ENCODE data around the gene ADARB2.
"Not testable (repeated sequence)": the region's sequence is repeated elsewhere in the genome, so short reads cannot be mapped to it uniquely, and the experiment has no call there.

Gene ADARB2

DNA sequence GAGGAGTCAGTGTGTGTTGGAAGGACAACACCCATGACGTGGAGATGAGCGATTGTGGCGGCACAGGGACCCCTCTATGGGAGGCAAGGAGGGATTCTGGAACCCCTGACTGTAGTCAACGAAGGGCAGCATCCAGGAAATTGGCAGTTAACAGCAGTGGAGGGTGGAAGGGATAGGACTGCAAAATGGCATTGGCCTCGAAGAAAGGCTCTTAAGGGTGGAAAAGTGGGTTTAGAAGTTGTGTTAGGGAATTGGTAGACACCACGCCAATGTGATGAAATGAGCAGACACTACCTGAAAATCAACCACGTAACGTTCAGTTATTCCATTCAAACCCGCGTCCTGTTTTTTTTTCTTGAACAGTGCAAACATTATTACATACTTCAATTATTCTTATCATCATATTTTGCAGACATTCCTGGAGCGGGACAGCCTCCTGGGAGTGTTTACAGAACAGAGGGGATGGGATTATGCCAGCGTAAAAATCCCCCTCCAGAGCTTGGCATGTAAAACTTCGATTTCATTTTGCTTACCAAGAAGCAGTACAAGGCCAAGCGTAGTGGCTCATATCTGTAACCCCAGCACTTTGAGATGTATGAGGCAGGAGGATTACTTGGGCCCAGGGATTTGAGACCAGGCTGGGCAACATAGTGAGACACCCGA, 409.0 kb downstream of the ADARB2 start:
- DNase-seq, result no peak

DNA sequence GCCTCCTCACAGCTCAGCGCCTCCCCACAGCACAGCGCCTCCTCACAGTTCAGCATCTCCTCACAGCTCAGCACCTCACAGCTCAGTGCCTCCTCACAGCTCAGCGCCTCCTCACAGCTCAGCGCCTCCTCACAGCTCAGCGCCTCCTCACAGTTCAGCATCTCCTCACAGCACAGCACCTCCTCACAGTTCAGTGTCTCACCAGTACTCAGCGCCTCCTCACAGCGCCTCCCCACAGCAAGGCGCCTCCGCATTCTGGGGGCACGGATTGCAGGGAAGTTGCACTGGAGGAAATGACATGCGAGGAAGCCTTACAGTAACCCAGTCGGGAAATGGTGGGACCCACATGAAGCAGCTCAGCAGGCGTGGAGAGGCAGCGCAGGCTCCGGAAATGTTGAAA, 409.6 kb downstream of the ADARB2 start:
- DNase-seq, result no peak

DNA sequence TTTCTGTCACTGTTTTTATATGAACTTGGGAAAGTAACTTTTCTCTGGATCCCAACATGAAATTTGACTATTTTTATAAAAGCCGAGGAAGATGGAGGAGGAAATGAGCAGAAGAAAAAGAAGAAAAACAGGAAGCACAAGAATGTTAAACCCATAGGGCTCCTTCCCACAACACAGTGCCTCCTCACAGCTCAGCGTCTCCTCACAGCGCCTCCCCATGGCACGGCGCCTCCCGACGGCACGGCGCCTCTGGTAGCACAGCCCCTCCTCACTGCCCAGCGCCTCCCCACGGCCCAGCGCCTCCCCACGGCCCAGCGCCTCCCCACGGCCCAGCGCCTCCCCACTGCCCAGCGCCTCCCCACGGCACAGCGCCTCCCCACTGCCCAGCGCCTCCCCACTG, 410.8 kb downstream of the ADARB2 start:
- DNase-seq, result not testable (repeated sequence)

DNA sequence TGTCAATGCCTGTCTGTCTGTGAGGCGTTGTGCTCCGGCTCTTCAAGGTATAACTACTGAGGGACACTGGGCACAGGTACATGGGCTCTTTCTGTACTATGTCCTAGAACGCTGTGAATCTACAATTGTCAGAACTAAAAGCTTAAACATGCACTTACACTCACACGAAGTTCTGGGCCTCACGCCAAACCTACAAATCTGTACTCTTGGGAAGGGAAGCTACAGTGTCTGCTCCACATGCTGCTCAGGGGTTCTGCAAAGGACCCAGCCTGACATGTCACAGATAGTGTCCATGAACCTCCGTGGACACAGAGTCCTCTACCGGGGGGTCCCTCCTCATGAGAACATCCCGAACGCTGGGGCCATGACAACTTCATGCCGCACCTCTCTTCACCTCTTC, 412.4 kb downstream of the ADARB2 start:
- no peak for DNase-seq

DNA sequence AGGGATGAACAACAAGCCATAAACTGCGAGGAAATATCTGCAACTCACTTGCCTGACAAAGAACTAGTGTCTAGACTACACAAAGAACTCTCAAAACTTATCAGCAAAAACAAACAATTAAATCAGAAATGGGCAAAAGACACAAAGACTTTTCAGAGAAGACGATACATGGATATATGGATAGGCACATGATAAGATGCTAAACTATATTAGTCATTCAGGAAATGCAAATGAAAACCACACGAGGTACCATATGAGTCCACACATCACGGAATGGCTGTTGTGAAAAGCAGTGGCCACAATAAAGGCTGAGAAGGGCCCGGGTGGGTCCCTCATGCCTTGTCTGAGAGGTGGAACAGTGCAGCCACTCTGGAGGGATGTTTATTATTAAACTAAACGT, 413.4 kb downstream of the ADARB2 start:
- no peak for DNase-seq

DNA sequence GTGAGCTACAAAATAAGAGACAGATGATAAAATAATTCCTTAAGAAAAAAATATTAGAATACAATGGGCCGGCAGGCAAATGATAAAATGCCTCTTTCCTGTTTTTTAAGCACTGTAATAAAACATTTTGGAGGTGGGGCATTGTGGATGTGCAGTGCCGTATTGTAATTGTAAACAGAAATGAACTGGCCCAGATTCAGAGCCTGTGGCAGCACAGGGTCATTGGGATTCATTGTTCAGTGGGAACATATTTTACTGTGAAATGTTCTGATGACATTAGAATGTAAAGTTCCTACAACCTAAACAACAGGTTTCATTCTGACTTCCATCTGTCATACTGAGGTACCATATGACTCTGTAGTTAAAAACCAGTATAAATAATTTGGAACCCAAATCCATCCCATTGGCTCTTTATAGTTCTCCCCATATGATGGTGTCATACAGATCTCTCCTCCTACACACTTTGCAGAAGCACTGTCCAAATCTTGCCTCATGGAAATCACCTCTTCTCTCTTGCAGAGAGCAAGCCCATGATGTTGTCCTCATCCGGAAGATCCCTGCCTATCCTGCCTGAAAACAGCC, 416.5 kb downstream of the ADARB2 start:
- no peak for DNase-seq

DNA sequence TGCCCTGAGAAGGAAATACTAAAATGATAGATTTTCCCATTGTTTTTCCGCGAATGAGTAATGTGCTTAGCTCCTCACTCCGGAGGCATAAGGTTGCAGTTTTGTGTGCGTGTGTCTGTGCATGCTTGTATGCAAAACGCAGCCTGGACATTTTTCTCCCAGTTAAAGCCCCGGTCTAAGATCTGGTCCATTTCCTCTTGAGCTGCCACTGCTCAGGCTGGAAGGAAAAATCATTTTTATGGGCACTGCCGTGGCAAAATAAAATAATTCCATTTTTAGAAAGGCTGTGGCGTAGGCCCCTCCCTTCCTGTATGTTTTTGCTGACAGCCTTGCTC, 420.5 kb downstream of the ADARB2 start:
- no peak for DNase-seq

DNA sequence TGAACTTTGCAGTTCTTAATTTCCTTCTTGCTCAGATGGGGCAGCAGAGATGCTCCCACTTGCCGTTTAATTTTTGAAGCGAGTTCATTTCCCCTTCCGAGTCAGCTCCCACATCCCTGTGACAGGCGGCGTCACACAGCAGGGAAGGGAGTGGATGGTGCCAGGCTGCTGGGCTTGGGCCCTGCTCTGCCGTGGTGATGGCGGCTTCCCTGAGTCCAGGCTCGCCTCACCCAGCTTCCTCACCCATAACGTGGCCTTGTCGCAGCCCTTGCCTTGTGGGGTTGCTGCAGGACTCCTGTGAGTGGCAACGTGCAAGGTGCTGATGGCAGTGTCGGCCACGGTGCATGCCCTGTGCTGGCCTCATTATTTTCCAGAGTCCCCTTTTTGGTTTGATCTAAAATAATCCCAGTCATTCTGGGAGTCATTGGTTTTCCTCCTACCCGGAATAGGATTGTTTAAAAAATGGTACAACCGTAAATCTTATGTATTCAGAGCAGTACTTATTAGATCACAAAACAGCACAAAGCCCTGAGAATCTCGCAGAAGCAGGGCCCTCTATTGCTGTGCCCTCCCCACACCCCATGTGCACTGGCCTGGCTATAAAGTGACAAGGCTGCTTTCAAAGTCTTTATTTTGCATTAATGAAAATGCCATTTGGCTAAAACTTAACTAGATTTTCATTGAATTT, 421.1 kb downstream of the ADARB2 start:
- DNase-seq, result no peak

DNA sequence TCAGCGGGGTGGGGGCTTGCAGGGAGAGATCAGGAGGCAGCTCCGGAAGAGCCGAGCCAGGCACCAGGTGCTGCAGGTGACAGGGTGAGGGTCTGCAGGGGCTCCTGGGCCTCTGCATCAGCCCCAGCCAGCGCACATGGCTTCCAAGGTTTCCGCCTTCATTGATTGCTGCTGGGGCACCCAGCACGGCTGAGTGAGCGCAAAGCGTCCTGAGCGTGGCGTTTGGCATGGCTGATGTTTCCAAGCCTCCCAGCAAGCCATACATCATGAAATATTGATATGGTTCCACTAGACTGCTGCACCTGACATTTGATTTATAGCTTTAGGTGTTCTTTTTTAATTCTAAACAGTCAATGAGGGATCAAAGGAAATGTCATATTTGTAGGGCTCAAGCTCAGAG, 422.1 kb downstream of the ADARB2 start:
- DNase-seq, result no peak

DNA sequence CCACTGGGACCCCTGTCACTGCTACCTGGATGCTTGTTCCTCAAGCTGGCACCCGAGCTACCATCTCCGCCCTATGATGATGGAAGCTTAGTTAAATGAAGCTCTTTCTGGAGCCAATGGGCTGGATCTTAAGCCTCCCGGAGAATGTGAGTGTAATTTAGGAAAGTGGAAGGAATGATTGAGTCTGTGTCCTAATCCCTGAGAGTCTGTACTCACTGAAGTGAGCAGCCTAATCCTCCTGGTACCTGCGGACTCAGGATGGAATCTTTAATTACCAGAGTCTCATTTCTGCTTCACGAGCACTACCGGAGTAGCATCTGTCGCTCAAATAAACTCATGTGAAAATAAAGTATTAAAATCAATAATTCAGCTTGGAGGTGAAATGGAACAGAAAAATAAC, 425.6 kb downstream of the ADARB2 start:
- DNase-seq, result peak in 1 of 2 experiments; percentile 50

DNA sequence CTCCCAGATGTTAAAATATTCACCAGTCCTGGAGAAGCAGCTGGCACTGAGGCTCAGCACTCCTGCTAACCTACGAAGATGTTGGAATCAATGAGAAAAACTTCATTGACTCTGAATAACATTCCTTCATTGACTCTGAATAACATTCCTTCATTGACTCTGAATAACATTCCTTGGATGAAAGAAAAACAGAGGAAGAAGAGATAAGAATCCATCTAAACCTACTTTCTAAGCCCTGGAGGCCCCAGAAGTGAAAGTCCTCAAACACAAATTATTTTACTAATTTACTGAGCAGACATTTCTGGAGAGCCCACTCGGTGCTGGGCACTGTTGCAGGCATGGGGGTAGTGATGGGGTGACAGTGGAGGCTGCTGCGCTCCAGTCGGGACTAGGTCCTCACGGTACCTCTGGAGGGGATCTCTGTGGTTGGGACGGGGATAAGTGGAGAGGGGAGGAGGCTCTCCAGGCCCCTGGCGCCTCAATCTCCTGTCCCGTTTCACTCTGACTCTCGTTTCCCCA, 427.0 kb downstream of the ADARB2 start:
- DNase-seq, result no peak

DNA sequence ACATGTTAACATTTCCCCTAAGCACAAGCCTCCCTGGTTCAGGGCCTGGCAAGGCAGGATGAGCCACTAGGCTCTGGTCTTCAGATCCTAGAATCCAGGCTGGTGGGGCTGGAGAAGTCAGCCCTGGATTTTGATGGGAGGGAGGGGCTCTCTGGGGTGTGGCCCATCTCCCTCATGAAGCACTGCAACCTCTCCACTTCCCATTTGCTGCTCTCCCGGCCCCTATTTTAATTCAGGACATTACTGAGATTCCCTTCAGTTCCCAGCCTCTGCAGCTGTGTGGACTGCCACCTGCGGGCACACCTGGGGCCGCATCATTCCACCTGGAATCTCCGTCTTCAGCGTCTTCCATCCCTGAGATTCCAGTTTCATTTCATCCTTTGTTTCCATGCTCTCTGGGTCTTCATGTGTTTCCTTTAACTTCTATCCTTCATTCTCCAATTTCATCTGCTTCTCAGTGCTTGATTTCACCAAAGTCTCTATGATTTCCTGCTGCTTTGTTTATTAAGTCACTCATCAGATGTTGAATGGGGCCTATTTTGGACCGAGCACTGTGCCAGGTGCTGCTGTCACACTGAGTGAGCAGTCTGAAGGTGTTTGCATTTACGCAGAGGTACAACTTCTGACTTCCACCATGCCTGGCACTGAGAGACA, 427.6 kb downstream of the ADARB2 start:
- no peak for DNase-seq

DNA sequence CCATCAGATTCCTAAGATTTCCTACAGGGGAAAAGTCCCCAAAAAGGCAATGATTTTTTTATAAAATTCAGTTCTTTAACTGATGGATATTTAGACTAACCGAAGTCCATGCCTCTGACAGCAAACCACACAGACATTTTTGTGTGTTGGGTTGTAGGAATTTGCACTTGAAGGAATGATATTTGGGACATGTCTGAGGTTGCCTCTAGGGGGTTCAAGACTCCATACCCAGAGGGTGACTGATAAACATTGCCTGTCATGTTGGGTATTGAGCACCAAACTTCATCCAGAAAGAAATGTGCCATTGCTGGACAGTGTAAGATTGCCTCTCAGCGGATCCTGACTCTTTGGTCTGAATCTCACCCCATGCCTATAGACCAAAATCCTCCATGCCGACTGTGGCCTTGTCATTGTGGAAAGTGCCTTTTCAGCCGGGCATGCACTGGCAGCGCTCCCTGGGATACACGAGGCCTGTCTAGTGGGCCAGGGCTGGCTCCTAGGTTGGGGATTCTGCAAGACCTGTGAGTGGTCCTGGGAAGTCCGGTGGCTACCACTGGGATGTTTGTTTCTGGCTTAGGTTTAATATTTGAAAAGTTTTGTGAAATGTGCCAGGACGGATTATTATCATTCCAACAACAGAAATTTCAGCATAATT, 428.2 kb downstream of the ADARB2 start:
- DNase-seq, result no peak

DNA sequence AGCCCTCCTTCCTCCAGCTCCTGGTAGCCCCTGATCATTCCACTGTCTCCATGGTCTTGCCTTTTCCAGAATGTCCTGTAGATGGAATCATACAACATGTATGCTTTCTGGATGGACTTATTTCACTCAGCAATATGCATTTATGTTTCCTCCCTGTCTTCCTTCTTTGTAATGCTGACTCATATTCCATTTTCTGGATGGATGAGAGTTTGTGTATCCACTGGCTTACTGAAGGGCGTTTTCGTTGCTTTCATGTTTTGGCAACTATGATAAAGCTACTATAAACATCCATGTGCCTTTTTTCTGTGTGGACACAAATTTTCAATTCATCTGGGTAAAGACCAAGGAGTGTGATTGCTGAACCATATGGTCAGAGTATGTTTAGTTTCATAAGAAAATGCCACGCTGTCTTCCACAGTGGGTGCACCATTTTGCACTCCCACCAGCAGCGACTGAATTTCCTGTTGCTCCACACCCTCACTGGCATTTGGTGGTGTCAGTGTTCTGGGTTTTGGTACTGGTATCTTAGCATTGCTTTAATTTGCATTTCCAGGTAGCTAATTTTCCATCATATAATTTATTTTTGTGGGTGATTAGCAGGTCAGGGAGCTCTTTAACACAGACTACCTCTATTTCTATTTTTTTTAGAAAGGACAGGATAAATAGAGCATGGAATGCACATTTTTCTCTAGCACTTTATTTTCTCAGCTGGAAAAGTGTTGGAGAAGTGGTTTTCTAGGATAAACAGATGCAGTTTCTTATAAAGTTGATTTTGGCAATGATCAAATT, 429.0 kb downstream of the ADARB2 start:
- DNase-seq, result no peak

DNA sequence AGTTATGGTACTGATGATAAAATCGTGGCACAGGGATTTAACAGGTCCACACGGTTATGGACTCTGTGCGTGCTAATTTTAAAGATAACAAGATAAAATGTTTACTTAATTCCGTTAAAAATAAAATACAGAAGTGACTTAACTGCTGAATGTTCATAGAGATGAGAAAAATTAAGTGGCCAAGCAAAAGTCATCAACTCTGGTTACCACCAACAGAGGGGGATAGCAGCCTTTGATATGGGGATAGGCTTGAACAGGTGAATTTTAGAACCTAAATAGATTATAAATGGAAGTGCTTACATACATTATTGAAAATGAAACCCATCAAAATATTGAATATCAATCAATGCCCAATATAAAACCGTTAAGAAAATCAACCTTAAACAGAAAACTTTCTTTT, 436.2 kb downstream of the ADARB2 start:
- DNase-seq, result no peak

DNA sequence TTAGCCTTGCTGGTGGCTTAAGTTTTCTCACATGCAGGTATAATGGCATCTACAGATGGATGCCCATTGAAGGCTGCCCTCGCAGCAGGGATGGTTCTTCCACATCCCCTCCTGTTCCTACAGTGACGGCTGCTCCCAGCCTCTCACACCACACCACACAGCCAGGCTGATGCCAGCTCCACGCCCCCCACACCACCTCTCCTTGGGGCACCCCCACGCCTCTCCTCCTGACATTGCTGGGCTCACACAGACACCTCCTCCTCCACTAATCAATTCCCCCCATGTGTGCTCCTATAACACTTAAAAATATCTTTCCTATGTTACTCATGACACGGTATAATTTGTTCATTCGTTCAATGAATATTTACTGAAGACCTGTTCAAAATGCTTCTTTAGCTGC, 437.1 kb downstream of the ADARB2 start:
- DNase-seq, result no peak

DNA sequence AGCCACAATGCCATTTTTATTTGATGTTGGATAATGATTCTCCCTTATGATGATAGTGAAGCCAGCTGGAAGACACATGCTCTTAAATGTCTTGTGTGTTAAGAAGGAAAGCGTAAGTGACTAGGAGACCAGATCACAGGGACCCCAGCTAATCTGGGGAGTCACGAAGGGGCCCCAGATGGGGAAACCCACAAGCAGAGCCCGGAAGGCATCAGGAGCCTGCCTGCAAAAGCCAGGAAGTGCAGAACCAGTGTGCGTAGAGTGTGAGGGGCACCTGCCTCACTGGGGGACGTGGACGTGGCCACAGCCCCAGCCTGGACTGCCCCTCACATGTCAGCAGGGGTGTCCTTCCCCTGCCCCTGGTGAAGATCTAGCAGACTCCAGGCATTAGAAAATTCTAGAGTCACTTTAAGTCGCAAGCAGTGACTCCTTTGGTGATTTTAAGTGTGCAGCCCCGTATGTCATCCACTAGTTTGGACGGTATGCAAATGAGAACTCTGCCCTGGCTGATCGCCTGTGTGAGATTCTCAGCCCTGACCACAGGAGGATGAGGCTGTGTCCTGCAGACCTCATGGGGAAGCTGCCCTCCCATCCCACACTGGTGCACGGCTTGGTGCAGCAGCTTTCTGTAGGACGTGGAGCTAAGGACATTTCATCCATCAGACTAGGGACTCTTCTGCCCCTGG, 438.1 kb downstream of the ADARB2 start:
- no peak for DNase-seq

DNA sequence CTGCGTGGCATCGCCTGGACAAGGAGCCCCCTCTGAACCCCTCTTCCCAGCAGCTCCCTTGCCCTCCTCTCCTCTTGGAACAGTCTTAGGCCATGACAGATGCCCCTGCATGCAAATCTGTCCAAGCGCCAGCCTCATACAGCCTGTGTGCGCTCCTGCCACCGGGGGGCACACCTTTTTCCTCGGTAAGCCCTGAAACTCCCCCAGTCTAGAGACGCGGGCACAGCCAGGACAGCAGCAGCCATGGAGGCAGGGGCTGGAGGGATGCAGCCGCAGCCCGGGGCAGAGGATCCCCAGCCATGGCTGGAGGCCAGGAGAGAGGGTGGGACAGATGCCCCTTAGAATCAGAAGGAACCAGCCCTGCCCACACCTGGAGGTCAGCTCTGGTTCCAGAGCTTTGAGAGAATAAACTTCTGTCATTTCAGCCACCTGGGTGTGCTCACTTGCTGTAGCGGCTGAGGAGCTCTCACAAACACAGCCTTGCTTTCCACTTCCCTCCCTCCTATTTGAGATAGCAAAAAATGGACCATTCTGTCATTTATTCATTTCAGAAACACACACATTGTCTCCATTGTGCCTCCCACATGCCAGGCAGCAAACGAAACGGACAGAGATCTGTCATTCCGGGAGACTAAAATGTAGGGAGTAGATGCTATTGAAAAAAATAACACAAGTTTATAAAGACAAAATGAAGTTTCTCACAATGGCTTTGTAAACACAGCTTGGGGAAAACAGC, 439.6 kb downstream of the ADARB2 start:
- peak in 1 of 2 experiments; percentile 33 for DNase-seq

DNA sequence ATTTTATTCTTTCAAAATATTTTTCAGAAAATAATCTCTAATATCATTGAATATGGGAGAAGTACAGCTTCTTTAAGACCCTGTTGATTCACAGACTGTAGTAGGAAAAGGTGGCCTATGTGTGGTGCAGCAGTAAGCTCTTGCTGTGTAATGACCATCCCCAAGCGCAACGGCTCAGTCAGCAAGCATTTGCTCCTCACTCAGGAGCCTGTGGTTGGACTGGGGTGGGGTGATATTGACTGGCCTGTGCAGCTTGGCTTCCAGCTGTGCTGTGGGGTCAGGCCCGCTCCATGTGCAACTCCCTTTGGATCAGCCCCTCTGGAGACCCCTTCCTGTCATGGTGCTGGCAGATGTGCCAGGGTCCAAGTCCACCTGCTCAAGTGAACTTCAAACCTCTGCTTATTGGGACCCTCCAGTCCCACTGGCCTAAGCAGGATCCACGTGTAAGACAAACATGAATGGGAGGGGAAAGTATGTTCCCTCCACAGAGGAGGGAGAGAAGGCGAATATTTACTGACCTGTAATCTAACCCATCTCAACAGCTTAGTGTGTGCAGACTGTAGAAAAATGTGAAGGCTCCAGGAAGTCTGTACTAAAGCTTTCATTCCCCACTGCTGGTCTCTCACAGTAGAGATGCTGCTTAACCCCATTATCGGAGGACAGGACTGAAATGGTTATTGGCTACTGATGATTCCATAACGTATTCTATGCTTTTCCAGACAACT, 441.4 kb downstream of the ADARB2 start:
- DNase-seq, result no peak

DNA sequence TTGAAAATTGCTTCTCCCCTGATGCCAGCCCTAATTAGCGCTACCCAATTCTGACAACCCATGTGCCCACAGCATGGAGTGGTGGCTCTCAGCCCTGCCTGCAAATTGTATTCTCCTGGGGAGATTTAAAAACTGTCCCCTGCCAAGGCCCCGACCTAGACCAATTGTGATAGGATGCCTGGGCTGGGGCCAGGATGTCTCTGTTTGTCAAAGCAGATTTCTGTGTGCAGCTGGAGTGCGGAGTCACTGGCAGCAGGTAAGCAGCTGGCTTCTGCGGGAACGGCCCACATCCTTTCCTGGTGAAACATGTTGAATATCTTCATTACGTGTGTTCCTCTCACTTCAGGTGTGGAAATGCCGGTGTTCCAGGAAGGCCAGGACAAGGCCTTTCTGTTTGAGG, 442.6 kb downstream of the ADARB2 start:
- no peak for DNase-seq

Data from NCI-H524 (cell line).